HEK293 (cell line): Measurements from ENCODE around the gene TKT.

Experiments used
- CTCF ChIA-PET: fragments of 350-600 bp; formaldehyde crosslinking; extraction: SDS; loops from one replicate; lab custom pipeline; 2021; ENCODE audit warnings: antibody characterized with exemption; lab: Yijun Ruan, JAX
- POLR2A ChIA-PET: fragments of 300-600 bp; formaldehyde crosslinking; extraction: SDS; loops from one replicate; lab custom pipeline; 2020; ENCODE audit warnings: antibody characterized with exemption, inconsistent platforms; lab: Yijun Ruan, JAX
- H3K27ac ChIP-seq: fragments of 200-500 bp; sonication (Bioruptor generic); 2 replicates; pipeline ENCODE4 v1.5.1; 2014; ENCODE audit warnings: low read depth, low read length, control low read depth, inconsistent platforms; ENCODE audit errors: extremely low read depth
- H3K36me3 ChIP-seq, 2 experiments: fragments of 200-500 bp in 1 of 2; sonication (Bioruptor generic) in 1 of 2; 1 replicate in 1 of 2; 2 replicates in 1 of 2; pipeline ENCODE4 v1.5.1; 2014 to 2017; ENCODE audit warnings: inconsistent platforms in 2 of 2, low read length in 2 of 2; ENCODE audit not compliant: control insufficient read depth in 2 of 2, insufficient read depth in 1 of 2
- H3K4me1 ChIP-seq: fragments of 200-500 bp; sonication (Bioruptor generic); 2 replicates; pipeline ENCODE4 v1.5.1; 2014; ENCODE audit warnings: mild to moderate bottlenecking, low read length, inconsistent platforms; ENCODE audit not compliant: control insufficient read depth, insufficient read depth
- H3K4me3 ChIP-seq: 2 replicates; pipeline ENCODE4 v1.5.1; 2011; ENCODE audit warnings: low read depth, mild to moderate bottlenecking, control low read depth, low read length, moderate library complexity
- H3K9me3 ChIP-seq: fragments of 200-500 bp; sonication (Bioruptor generic); 2 replicates; pipeline ENCODE4 v1.5.1; 2014; ENCODE audit warnings: low read depth, low read length, inconsistent platforms; ENCODE audit not compliant: control insufficient read depth, insufficient read depth
- CTCF ChIP-seq: fragments of 450-650 bp; formaldehyde crosslinking; IDR thresholded peaks from 2 replicates; pipeline ENCODE4 v1.5.1; 2016; ENCODE audit warnings: missing biosample characterization, missing genetic modification characterization
- ELK4 ChIP-seq: IDR thresholded peaks from 2 replicates; pipeline ENCODE4 v1.6.1; 2011; ENCODE audit warnings: mild to moderate bottlenecking, low read depth, low read length, borderline replicate concordance
- MZF1 ChIP-seq: fragments of 450-650 bp; formaldehyde crosslinking; IDR thresholded peaks from 2 replicates; pipeline ENCODE4 v1.5.1; 2017; ENCODE audit warnings: missing biosample characterization, missing genetic modification characterization, borderline replicate concordance
- ZBTB11 ChIP-seq: fragments of 450-650 bp; formaldehyde crosslinking; conservative IDR thresholded peaks from 2 replicates; pipeline ENCODE4 v1.5.1; 2016; ENCODE audit warnings: low read depth, missing biosample characterization, missing genetic modification characterization
- ZBTB17 ChIP-seq: fragments of 450-650 bp; formaldehyde crosslinking; IDR thresholded peaks from 2 replicates; pipeline ENCODE4 v1.5.1; 2016; ENCODE audit warnings: missing biosample characterization, missing genetic modification characterization
- ZNF239 ChIP-seq: fragments of 450-650 bp; formaldehyde crosslinking; IDR thresholded peaks from 2 replicates; pipeline ENCODE4 v1.5.1; 2016; ENCODE audit warnings: missing biosample characterization, missing genetic modification characterization
- ZNF610 ChIP-seq: fragments of 450-650 bp; formaldehyde crosslinking; IDR thresholded peaks from 2 replicates; pipeline ENCODE4 v1.5.1; 2016; ENCODE audit warnings: missing biosample characterization, missing genetic modification characterization, borderline replicate concordance
- ZNF658 ChIP-seq: fragments of 450-650 bp; formaldehyde crosslinking; IDR thresholded peaks from 2 replicates; pipeline ENCODE4; 2016; ENCODE audit warnings: missing biosample characterization, missing genetic modification characterization
- ZNF664 ChIP-seq: fragments of 450-650 bp; formaldehyde crosslinking; IDR thresholded peaks from 2 replicates; pipeline ENCODE4 v1.5.1; 2016; ENCODE audit warnings: missing biosample characterization, missing genetic modification characterization
- ZNF704 ChIP-seq: fragments of 450-650 bp; formaldehyde crosslinking; IDR thresholded peaks from 2 replicates; pipeline ENCODE4 v1.5.1; 2016; ENCODE audit warnings: missing biosample characterization, missing genetic modification characterization
- ZNF777 ChIP-seq: fragments of 450-650 bp; formaldehyde crosslinking; IDR thresholded peaks from 2 replicates; pipeline ENCODE4 v1.5.1; 2017; ENCODE audit warnings: missing biosample characterization, missing genetic modification characterization, borderline replicate concordance
- ZNF843 ChIP-seq: fragments of 450-650 bp; formaldehyde crosslinking; IDR thresholded peaks from 2 replicates; pipeline ENCODE4 v1.5.1; 2016; ENCODE audit warnings: missing biosample characterization, missing genetic modification characterization
- TF ChIP-seq, protein P1 (sequence below): fragments of 450-650 bp; formaldehyde crosslinking; IDR thresholded peaks from 2 replicates; pipeline ENCODE4 v1.5.1; 2016; ENCODE audit warnings: missing biosample characterization, missing genetic modification characterization
- TF ChIP-seq, protein P2 (sequence below): fragments of 450-650 bp; formaldehyde crosslinking; IDR thresholded peaks from 2 replicates; pipeline ENCODE4 v1.5.1; 2016; ENCODE audit warnings: missing biosample characterization, missing genetic modification characterization

TKT gene

DNA sequence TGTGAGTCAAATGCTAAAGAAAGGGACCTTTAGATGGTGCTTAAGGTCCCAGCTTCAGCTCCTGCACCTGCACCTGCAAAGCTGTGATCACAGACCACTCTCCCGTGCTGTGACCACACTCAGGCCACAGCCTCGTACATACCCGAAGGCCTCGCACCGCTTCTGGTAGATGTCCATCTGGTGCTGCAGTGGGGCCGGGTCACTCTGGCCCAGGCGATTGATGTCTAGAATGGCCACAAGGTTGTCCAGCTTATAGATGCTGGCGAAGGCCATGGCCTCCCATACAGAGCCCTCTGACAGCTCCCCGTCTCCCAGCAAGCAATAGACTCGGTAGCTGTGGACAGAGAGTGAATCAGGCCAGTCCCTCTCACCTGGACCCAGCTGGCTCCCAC is 21.0 kb downstream of the TKT start:
- CTCF ChIA-PET: no interaction called here
- Histone ChIP-seq H3K4me1 (no peaks in the 10 kb centered on the region), H3K36me3 (peaks cover 0 to 93% of the 10 kb centered on the region in 2 experiments; a peak in 1 of 3 replicates)

More for the DNA sequence above, 21.0 kb downstream of the TKT start:
- no peak for TF ChIP-seq MZF1
- TF ChIP-seq ELK4: no peak
- TF ChIP-seq ZNF239 (tag by site-specific recombination): no peak
- no peak for TF ChIP-seq ZBTB17
- no peak for TF ChIP-seq ZNF664 (tag by site-specific recombination)
- no peak for TF ChIP-seq ZBTB11 (tag by site-specific recombination)
- TF ChIP-seq, protein P1, sequence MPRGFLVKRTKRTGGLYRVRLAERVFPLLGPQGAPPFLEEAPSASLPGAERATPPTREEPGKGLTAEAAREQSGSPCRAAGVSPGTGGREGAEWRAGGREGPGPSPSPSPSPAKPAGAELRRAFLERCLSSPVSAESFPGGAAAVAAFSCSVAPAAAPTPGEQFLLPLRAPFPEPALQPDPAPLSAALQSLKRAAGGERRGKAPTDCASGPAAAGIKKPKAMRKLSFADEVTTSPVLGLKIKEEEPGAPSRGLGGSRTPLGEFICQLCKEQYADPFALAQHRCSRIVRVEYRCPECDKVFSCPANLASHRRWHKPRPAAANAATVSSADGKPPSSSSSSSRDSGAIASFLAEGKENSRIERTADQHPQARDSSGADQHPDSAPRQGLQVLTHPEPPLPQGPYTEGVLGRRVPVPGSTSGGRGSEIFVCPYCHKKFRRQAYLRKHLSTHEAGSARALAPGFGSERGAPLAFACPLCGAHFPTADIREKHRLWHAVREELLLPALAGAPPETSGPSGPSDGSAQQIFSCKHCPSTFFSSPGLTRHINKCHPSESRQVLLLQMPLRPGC: no peak
- TF ChIP-seq ZNF704 (tag by site-specific recombination): no peak
- no peak for TF ChIP-seq ZNF843 (tag by site-specific recombination)
- TF ChIP-seq ZNF610 (tag by site-specific recombination): no peak
- no peak for TF ChIP-seq ZNF658 (tag by site-specific recombination)
- TF ChIP-seq ZNF777 (tag by site-specific recombination): no peak
- TF ChIP-seq CTCF: no peak
- TF ChIP-seq, protein P2, sequence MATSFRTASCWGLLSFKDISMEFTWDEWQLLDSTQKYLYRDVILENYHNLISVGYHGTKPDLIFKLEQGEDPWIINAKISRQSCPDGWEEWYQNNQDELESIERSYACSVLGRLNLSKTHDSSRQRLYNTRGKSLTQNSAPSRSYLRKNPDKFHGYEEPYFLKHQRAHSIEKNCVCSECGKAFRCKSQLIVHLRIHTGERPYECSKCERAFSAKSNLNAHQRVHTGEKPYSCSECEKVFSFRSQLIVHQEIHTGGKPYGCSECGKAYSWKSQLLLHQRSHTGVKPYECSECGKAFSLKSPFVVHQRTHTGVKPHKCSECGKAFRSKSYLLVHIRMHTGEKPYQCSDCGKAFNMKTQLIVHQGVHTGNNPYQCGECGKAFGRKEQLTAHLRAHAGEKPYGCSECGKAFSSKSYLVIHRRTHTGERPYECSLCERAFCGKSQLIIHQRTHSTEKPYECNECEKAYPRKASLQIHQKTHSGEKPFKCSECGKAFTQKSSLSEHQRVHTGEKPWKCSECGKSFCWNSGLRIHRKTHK: no peak
- TF ChIP-seq, all 188 proteins: peak for 0
- POLR2A ChIA-PET: no interaction called here
- no peaks in the 10 kb centered on the region for H3K9me3 ChIP-seq
- no peak overlapping the region for H3K4me3 ChIP-seq
- no peak overlapping the region for H3K27ac ChIP-seq
